Activated CD4-positive, alpha-beta T cell treated with anti-CD3 and anti-CD28 coated beads for 4 hours (primary cell): ENCODE results near the gene SET.
A peak's percentile ranks its signal among the peaks of the same experiment; 100 is the strongest.
"Not testable (repeated sequence)": the region's sequence is repeated elsewhere in the genome, so short reads cannot be mapped to it uniquely, and the experiment has no call there.

Experiments used
- DNase-seq, 2 donors: peaks; one replicate each; pipeline ENCODE4 v3.0.0-alpha.2; 2020

Gene SET

GRCh38 chr9:128689293-128689774 lies 312 bp downstream of the SET start:
- peak in 1 of 2 donors; percentile 55 for DNase-seq

- DNase-seq, result peak; percentile 63 to 66
These were observed 1.0 kb downstream of the SET start for GRCh38 chr9:128689820-128690683.

- DNase-seq, result no peak
These were observed 1.6 kb downstream of the SET start for GRCh38 chr9:128690684-128691034.

- not testable (repeated sequence) for DNase-seq
These were observed 4.7 kb downstream of the SET start for GRCh38 chr9:128693738-128694137.

GRCh38 chr9:128694344-128694743 lies 5.3 kb downstream of the SET start:
- DNase-seq, result no peak

GRCh38 chr9:128696923-128697707 lies 8.1 kb downstream of the SET start:
- DNase-seq, result no peak

- DNase-seq, result not testable (repeated sequence)
These were observed 10.2 kb downstream of the SET start for GRCh38 chr9:128699096-128699795.

GRCh38 chr9:128701227-128701854 lies 12.3 kb downstream of the SET start:
- DNase-seq, result no peak

- peak; percentile 83 to 85 for DNase-seq
These were observed 13.5 kb downstream of the SET start, which contains the start of gene PKN3 for GRCh38 chr9:128702445-128702948. TSS of gene PKN3 (plus strand) at chr9:128702503. CDS start at chr9:128702916, 413 bp downstream.

GRCh38 chr9:128702949-128703615 lies 14.1 kb downstream of the SET start:
- peak in 1 of 2 donors; percentile 22 for DNase-seq

- DNase-seq, result no peak
These were observed 14.8 kb downstream of the SET start for GRCh38 chr9:128703616-128704355.

- no peak for DNase-seq
These were observed 15.3 kb downstream of the SET start for GRCh38 chr9:128704356-128704670.

GRCh38 chr9:128705051-128705965 lies 16.3 kb downstream of the SET start:
- no peak for DNase-seq

- no peak for DNase-seq
These were observed 17.0 kb downstream of the SET start for GRCh38 chr9:128706045-128706444.

- DNase-seq, result no peak
These were observed 17.8 kb downstream of the SET start for GRCh38 chr9:128706671-128707381.

- no peak for DNase-seq
These were observed 18.4 kb downstream of the SET start for GRCh38 chr9:128707446-128707845.

GRCh38 chr9:128712451-128713410 lies 23.7 kb downstream of the SET start:
- DNase-seq, result no peak

- DNase-seq, result no peak
These were observed 24.4 kb downstream of the SET start for GRCh38 chr9:128713411-128713780.
